GM19438 (cell line): ENCODE results near the gene RCOR1.

Experiments used
- ATAC-seq: cut with Tn5 transposase; IDR thresholded peaks from one replicate; pipeline ENCODE4 v1.9.1; 2021; ENCODE audit warnings: low read depth; ENCODE audit not compliant: unreplicated experiment

The RCOR1 gene

DNA sequence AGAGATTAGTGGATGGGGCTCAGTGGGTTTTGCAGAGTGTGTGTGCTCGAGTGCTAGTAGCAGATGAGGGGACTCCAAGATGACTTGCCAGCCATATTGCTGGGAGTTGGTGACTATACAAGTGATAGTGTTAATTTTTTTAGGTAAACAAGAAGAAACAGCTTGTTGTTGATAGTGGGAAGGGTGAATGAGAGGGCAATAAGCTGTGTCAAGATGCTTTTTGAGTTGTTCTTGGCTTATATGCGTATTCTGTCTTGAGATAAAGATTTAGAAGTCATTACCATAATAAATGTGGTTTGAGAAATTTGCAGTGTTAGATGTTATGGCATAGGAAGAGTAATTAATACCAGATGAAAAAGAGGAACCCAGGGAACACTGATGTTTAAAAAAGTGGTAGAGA lies 75.3 kb downstream of the RCOR1 start:
- ATAC-seq: no peak

- no peak for ATAC-seq
These were observed 75.9 kb downstream of the RCOR1 start for GRCh38 chr14:102668291-102668873.

DNA sequence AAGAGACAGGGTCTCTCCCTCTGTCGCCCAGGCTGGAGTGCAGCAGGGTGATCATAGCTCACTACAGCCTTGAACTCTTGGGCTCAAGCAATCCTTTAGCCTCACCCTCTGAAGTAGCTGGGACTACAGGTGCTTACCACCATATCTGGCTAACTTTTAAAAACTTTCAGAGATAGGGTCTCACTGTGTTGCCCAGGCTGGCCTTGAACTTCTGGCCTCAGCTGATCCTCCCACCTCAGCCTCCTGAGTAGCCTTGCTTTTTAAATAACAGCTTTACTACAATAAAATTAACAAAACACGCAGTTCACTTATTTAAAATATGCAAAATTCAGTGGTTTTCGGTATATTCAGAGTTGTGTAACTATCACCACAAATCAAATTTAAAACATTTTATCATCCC lies 79.0 kb downstream of the RCOR1 start:
- peak; percentile 14 for ATAC-seq

DNA sequence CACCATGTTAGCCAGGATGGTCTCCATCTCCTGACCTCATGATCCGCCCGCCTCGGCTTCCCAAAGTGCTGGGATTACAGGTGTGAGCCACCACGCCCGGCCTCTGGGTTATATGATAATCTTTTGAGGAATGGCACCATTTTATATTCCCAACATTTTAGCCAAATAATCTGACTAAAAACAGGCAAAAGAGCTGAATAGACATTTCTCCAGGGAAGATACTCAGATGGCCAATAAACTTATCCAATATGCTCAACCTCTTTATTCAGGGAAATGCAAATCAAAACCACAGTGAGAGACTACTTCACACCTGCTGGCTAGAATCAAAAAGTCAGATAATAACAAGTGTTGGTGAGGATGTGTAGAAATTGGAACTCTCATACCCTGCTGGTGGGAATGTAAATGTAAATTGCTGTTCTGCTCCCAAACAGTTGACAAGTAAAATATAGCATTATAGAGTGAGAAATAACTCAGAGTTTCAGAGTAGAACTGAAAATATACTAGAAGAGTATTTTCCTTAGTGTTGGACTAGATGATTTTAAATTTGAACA lies 80.0 kb downstream of the RCOR1 start:
- no peak for ATAC-seq

- no peak for ATAC-seq
These were observed 82.9 kb downstream of the RCOR1 start for GRCh38 chr14:102675396-102675795.

DNA sequence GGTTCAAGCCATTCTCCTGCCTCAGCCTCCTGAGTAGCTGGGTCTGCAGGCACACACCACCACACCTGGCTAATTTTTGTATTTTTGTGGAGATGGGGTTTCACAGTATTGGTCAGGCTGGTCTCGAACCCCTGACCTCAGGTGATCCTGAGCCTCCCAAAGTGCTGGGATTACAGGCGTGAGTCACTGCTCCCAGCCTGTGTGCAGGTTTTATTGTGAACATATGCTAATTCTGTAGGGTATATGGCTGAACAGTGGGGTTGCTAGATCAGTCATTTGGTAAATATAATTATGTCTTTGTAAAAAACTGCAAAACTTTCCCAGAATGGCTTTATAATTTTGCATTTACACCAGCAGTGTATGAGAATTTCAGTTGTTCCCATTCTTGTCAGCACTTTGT lies 85.9 kb downstream of the RCOR1 start:
- no peak for ATAC-seq

DNA sequence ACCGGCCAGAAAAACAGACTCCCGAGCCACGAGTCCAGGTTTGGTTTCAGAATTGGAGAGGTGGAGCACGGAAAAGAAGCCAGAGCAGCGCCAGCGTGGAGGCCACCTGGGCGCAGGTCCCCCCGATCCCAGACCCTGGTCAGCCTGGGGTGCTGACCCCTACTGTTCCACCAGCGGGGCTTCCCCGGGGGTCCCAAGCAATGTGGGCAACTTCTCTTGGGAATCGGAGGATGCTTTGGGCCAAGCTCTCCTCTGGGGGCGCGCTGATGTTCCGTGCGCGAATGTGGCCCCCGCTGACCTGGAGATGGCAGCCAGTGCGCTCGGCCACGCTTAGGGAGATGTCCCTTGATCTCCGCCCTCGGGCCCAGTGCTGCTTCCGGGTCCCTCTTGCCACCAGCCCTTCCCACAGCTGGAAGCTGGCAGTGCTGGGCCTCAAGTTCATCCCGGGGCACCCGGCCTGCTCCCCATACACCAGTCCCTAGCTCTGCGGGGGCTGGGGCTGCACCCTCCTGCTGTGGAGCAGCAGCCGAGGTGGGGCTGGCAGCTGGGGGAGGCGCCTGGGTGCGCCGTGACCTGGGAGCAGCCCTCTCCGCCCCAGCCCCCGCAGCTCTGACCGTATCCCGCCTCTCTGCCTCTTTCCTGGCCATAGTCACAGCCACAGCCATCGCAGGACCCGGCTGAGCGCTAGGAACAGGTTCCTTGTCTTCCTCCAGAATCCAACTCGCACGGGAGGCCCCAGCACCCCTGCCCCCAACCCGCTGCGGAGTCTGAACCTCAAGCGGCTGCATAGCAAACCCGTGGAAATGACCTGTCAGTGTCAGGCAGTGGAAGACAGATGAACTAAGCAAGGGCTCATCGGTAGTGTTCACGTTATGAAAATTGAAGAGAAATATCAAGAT lies 91.2 kb downstream of the RCOR1 start:
- no peak for ATAC-seq

DNA sequence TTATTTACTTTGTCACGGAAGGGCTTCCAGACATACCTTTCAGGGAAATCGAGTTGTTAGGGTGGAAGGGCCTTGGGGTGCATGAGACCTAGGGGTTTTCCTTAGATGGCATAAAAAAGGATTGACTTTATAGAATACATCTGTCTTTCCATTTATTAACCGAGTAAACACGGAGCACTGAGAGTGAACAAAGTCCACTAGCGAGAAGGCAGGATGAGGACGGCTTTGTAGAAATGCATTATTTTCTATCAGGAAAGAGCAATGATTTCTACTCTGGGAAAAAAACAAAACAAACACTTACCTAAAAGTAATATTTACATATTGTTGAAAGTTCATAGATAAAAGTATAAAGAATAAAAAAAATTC lies 91.8 kb downstream of the RCOR1 start:
- no peak for ATAC-seq

- no peak for ATAC-seq
These were observed 93.8 kb downstream of the RCOR1 start for GRCh38 chr14:102686196-102686801.

- no peak for ATAC-seq
These were observed 95.8 kb downstream of the RCOR1 start for GRCh38 chr14:102688290-102688689.

GRCh38 chr14:102690509-102691286 lies 98.2 kb downstream of the RCOR1 start:
- ATAC-seq: no peak

GRCh38 chr14:102691763-102692162 lies 99.3 kb downstream of the RCOR1 start:
- no peak for ATAC-seq

- no peak for ATAC-seq
These were observed 99.9 kb downstream of the RCOR1 start for GRCh38 chr14:102692334-102692733.

- no peak for ATAC-seq
These were observed 100.7 kb downstream of the RCOR1 start for GRCh38 chr14:102693006-102693755.

GRCh38 chr14:102694530-102695166 lies 102.2 kb downstream of the RCOR1 start:
- ATAC-seq: no peak

DNA sequence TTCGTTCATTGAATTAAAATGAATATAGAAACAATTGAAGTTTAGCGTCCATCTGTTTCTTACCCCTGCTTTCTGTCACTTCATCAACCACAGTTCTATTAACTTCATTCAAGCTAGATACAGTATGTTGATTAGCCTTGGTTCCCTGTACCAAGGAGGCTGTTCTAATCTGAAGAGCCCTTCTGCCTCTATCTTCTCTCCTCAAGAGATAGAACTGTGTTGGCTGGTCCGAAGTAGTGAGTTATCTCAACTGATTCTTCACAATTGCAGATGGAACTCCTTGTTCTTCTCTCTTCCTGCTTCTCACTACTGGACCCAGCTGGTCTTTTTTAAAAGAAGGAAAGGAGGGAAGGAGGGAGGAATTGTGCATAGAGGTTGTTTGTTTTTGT lies 102.7 kb downstream of the RCOR1 start:
- no peak for ATAC-seq

GRCh38 chr14:102696332-102696731 lies 103.9 kb downstream of the RCOR1 start:
- no peak for ATAC-seq

DNA sequence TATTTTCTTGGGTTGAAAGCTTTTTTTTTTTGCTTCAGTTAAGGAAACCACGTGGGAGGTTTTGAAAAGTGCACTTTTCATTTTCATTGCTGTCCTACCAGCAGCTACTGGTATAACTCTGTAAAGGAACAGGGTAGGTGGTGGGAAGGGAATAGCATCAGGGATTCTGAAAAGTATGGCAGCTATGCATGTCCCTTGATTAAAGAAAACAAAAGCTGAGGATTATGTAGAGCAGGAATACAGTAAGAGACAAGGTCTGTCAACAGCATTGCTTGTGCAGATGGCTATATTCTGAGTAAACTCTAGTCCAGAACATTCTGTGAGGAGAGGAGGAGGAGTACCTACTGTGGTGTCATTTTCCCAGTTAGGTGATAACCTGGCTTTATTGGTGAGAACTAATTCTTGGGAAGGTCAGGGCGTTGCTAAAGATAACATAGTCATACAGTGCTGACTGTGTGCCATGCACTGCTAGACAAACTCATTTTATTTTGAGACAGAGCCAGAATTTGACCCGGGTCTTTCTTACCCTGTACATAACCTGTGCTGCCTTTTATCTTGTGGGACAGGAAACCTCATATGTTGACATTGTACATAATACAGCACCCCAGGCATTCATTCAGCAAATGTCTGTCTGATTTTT lies 104.5 kb downstream of the RCOR1 start:
- no peak for ATAC-seq

GRCh38 chr14:102697501-102697900 lies 105.1 kb downstream of the RCOR1 start:
- ATAC-seq: no peak
